K562 (cell line): ENCODE data around the gene PCSK1. TPM values are rescaled to one million over a fixed set of nuclear protein-coding genes. Genes with fewer than 3 reads are reported as not detected.

Experiments used
- ATAC-seq: fragments of 200-7000 bp; cut with Tn5 transposase; 3 replicates; pipeline ENCODE4 v1.9.1; 2020; ENCODE audit warnings: moderate library complexity
- BruUV-seq: library from RNA; stranded (reverse); fragments of 400-500 nt; replicated peaks from 2 replicates; lab custom pipeline; 2021; lab: Mats Ljungman, UMichigan
- CTCF ChIA-PET: fragments of 300-600 bp; formaldehyde crosslinking; extraction: SDS; loops from one replicate; lab custom pipeline; 2021; ENCODE audit warnings: low intra/inter-chr PET ratio; lab: Yijun Ruan, JAX
- POLR2A ChIA-PET: fragments of 300-600, 350-650 bp; sonication (Branson Sonifier 250); formaldehyde crosslinking; extraction: SDS; loops from one replicate; lab custom pipeline; 2021; ENCODE audit warnings: antibody characterized with exemption, inconsistent platforms; lab: Yijun Ruan, JAX
- DNase-seq, 4 experiments: peaks; one replicate each; pipeline versions ENCODE4 v3.0.0 to v3.0.0-alpha.2; 2011 to 2018; ENCODE audit warnings: low spot score in 3 of 4, mixed read lengths in 3 of 4; ENCODE audit errors: extremely low read depth in 1 of 4
- FAIRE-seq: peaks from 2 replicates; lab custom pipeline; 2011; peaks lifted over from hg19 to GRCh38; lab: Jason Lieb, UNC
- H2AFZ ChIP-seq: 2 replicates; pipeline ENCODE4 v1.6.0; 2011; ENCODE audit warnings: low read depth, low read length, control low read depth, inconsistent platforms
- H3K27ac ChIP-seq: fragments of 200-600 bp; 3 replicates; pipeline ENCODE4 v1.8.0; 2011; ENCODE audit warnings: low read depth, mild to moderate bottlenecking, control low read depth, inconsistent platforms, low read length, moderate library complexity, mixed read lengths; ENCODE audit errors: extremely low read depth
- H3K27me3 ChIP-seq, 2 experiments: fragments of 300-600 bp in 1 of 2; 2 replicates in 1 of 2; 3 replicates in 1 of 2; pipeline versions ENCODE4 v1.6.0 to v1.8.0; 2011; ENCODE audit warnings: inconsistent platforms in 2 of 2, low read length in 2 of 2, mild to moderate bottlenecking in 1 of 2, mixed read lengths in 1 of 2, moderate library complexity in 1 of 2; ENCODE audit not compliant: control insufficient read depth in 2 of 2, insufficient read depth in 2 of 2
- H3K36me3 ChIP-seq: fragments of 300-600 bp; 3 replicates; pipeline ENCODE4 v1.8.0; 2011; ENCODE audit warnings: mild to moderate bottlenecking, low read length, inconsistent platforms; ENCODE audit not compliant: control insufficient read depth, insufficient read depth
- H3K4me1 ChIP-seq, 2 experiments: fragments of 200-600 bp in 1 of 2; replicated peaks in 1 of 2; 2 replicates in 1 of 2; 3 replicates in 1 of 2; pipeline versions ENCODE4 v1.5.1 to v1.8.0; 2011; ENCODE audit warnings: inconsistent platforms in 2 of 2, low read length in 2 of 2, mild to moderate bottlenecking in 1 of 2, mixed read lengths in 1 of 2, moderate library complexity in 1 of 2; ENCODE audit not compliant: control insufficient read depth in 2 of 2, insufficient read depth in 2 of 2
- H3K4me2 ChIP-seq: 2 replicates; pipeline ENCODE4 v1.6.1; 2011; ENCODE audit warnings: low read length, control low read depth, inconsistent platforms, mixed read lengths; ENCODE audit not compliant: insufficient read depth
- H3K4me3 ChIP-seq: fragments of 200-600 bp; sonication (generic), shearing (Covaris generic); 2 replicates; pipeline ENCODE4 v1.5.1; 2016; ENCODE audit warnings: control low read depth, inconsistent platforms
- H3K79me2 ChIP-seq: fragments of 200-600 bp; 3 replicates; pipeline ENCODE4 v1.8.0; 2011; ENCODE audit warnings: low read length, inconsistent platforms; ENCODE audit not compliant: control insufficient read depth, insufficient read depth
- H3K9ac ChIP-seq, 2 experiments: 2 replicates each; pipeline versions ENCODE4 v1.6.0 to v1.6.1; 2011; ENCODE audit warnings: low read depth in 2 of 2, low read length in 2 of 2, control low read depth in 1 of 2, inconsistent platforms in 1 of 2, mild to moderate bottlenecking in 1 of 2, mixed read lengths in 1 of 2; ENCODE audit not compliant: insufficient read depth in 1 of 2
- H3K9me1 ChIP-seq: one replicate; pipeline ENCODE4 v1.6.0; 2011; ENCODE audit warnings: inconsistent platforms, mild to moderate bottlenecking, low read length, moderate library complexity; ENCODE audit not compliant: control insufficient read depth, insufficient read depth
- H3K9me3 ChIP-seq: replicated peaks from 2 replicates; pipeline ENCODE4 v1.5.1; 2011; ENCODE audit warnings: low read depth, low read length, inconsistent platforms; ENCODE audit not compliant: control insufficient read depth, insufficient read depth
- H4K20me1 ChIP-seq: replicated peaks from 2 replicates; pipeline ENCODE4 v1.6.1; 2011; ENCODE audit warnings: low read length, inconsistent platforms, mixed read lengths; ENCODE audit not compliant: control insufficient read depth, insufficient read depth
- ATF1 ChIP-seq, 2 experiments: fragments of 450-650 bp in 1 of 2; IDR thresholded peaks; 2 replicates each; pipeline ENCODE4 v1.6.1; 2016; ENCODE audit warnings: missing compliant biosample characterization in 1 of 2, missing genetic modification characterization in 1 of 2
- ATF3 ChIP-seq, 2 experiments: fragments of 450-650 bp in 1 of 2; sonication (generic) in 1 of 2; formaldehyde crosslinking in 1 of 2; IDR thresholded peaks in 1 of 2; conservative IDR thresholded peaks in 1 of 2; 2 replicates each; pipeline versions ENCODE4 v1.6.1 to v1.8.1; 2016 to 2023; ENCODE audit warnings: mild to moderate bottlenecking in 2 of 2, moderate library complexity in 2 of 2, inconsistent platforms in 1 of 2, missing genetic modification reagents in 1 of 2
- ATF7 ChIP-seq: fragments of 450-650 bp; IDR thresholded peaks from 2 replicates; pipeline ENCODE4 v1.7.1; 2014; ENCODE audit warnings: mild to moderate bottlenecking, moderate library complexity
- CREB1 ChIP-seq, 2 experiments: sonication (generic) in 1 of 2; formaldehyde crosslinking in 1 of 2; IDR thresholded peaks; 2 replicates each; pipeline versions ENCODE4 v1.6.1 to v1.8.0; 2012 to 2022; ENCODE audit warnings: inconsistent platforms in 1 of 2, mild to moderate bottlenecking in 1 of 2, missing genetic modification reagents in 1 of 2, moderate library complexity in 1 of 2
- CREM ChIP-seq: IDR thresholded peaks from 2 replicates; pipeline ENCODE4 v1.6.1; 2014; ENCODE audit warnings: antibody characterized with exemption, low read depth
- KDM4B ChIP-seq, 2 experiments: fragments of 450-650 bp in 1 of 2; sonication (generic) in 1 of 2; IDR thresholded peaks; 2 replicates each; pipeline ENCODE4 v1.6.1; 2016 to 2017; ENCODE audit warnings: borderline replicate concordance in 2 of 2, antibody characterized with exemption in 1 of 2, low read depth in 1 of 2, mild to moderate bottlenecking in 1 of 2
- MXD1 ChIP-seq: fragments of 250-450 bp; sonication (Bioruptor Pico); IDR thresholded peaks from 2 replicates; pipeline ENCODE4 v1.8.0; 2021; ENCODE audit warnings: borderline replicate concordance, mild to moderate bottlenecking, moderate library complexity; ENCODE audit not compliant: poor library complexity, severe bottlenecking
- POLR2AphosphoS5 ChIP-seq: IDR thresholded peaks from 2 replicates; pipeline ENCODE4 v1.6.1; 2011; ENCODE audit warnings: mild to moderate bottlenecking, low read depth, low read length, moderate library complexity; ENCODE audit not compliant: control insufficient read depth, insufficient read depth
- PTBP1 ChIP-seq: fragments of 200-400 bp; formaldehyde crosslinking; IDR thresholded peaks from 2 replicates; pipeline ENCODE4 v1.6.1; 2017; ENCODE audit warnings: low read depth, low read length
- PURB ChIP-seq: sonication (generic); formaldehyde crosslinking; IDR thresholded peaks from 2 replicates; pipeline ENCODE4 v1.9.0; 2021; ENCODE audit warnings: low read depth, mild to moderate bottlenecking, missing genetic modification reagents
- USF2 ChIP-seq: sonication (generic); formaldehyde crosslinking; IDR thresholded peaks from 2 replicates; pipeline ENCODE4 v1.5.0; 2020; ENCODE audit warnings: missing genetic modification reagents
- WGBS: fragments of 100-300 bp; shearing (Covaris generic); methylation state at CpG from one replicate; pipeline ENCODE4 v1.1.6; 2016; ENCODE audit warnings: low coverage, mixed read lengths; ENCODE audit not compliant: insufficient coverage; ENCODE audit errors: missing lambda C conversion rate; 5-methylcytosine and 5-hydroxymethylcytosine counted together
- in situ Hi-C: fragments of 300-500 bp; cut with MboI; formaldehyde crosslinking; loops from 4 replicates; pipeline ENCODE4 v1.15.0; 2018; ENCODE audit warnings: inconsistent platforms, mixed read lengths
- intact Hi-C: fragments of 100-400 bp; cut with micrococcal nuclease; formaldehyde crosslinking; loops from 2 replicates; pipeline ENCODE4 v1.14.2; 2022
- polyA plus RNA-seq, 8 experiments: library from polyadenylated mRNA; depleted of rRNA in 4 of 8; stranded (reverse) in 5 of 8; unstranded in 3 of 8; fragments of >200 nt; fragmentation: Nextera tagmentation in 2 of 8; fragmentation: Illumina TruSeq in 1 of 8; extraction: Ambion mirVana in 2 of 8; extraction: Trizol in 1 of 8; gene quantifications; 2 replicates each; pipeline versions ENCODE4 v1.2.1 to v1.2.3, GENCODE V29; 2011 to 2014; ENCODE audit warnings: inconsistent platforms in 1 of 8, missing spikeins in 1 of 8
- total RNA-seq, 7 experiments: library from RNA; depleted of rRNA in 6 of 7; stranded (reverse); fragments of >200 nt in 6 of 7; fragmentation: Illumina TruSeq in 2 of 7; extraction: Trizol in 2 of 7; gene quantifications; 2 replicates each; pipeline versions ENCODE4 v1.2.1 to v1.2.3, GENCODE V29; 2011 to 2021; ENCODE audit warnings: low replicate concordance in 1 of 7

PCSK1 gene
- total and polyA plus RNA-seq, 9 of the 15 experiments (the other 6 are each of a cell fraction or from before 2014, with no cell fraction given): not detected

GRCh38 chr5:96408210-96408777 is 24.8 kb downstream of the PCSK1 start:
- Histone ChIP-seq H2AFZ (no peak overlapping the region), H3K79me2 (no peaks in the 10 kb centered on the region), H3K27me3 (peaks cover 5 to 7% of the 10 kb centered on the region in 2 experiments; a peak in 1 of 5 replicates), H3K27ac (no peak overlapping the region), H3K4me3 (no peak overlapping the region), H3K36me3 (no peaks in the 10 kb centered on the region), H3K4me2 (no peak overlapping the region), H4K20me1 (no peaks in the 10 kb centered on the region; the same call in 1 of the 2 replicates), H3K4me1 (no peaks in the 10 kb centered on the region; a peak in 1 of 5 replicates), H3K9me1 (no peaks in the 10 kb centered on the region), H3K9ac (no peak overlapping the region), H3K9me3 (no peaks in the 10 kb centered on the region)
- intact Hi-C loops: no loop called here
- CTCF ChIA-PET: no interaction called here
- no peak for FAIRE-seq
- DNase-seq: peak in 1 of 4 experiments; percentile 9
- in situ Hi-C loops: no loop called here
- ATAC-seq: peak; percentile 49; the same call in 1 of the 3 replicates
- BruUV-seq: no TSS peak
- TF ChIP-seq ATF1 (CRISPR knock-in tag; IDR thresholded peaks at IDR 0.05) (no peak), ATF1 (tag; IDR thresholded peaks at IDR 0.05) (0 out of 2 replicates have a peak, but pooled peaks have one; percentile 25), ATF3 (IDR thresholded peaks at IDR 0.05) (peak; percentile 24; the same call in 1 of the 2 replicates), ATF3 (CRISPR knock-in tag; conservative IDR thresholded peaks at IDR 0.05) (no peak), KDM4B (IDR thresholded peaks at IDR 0.05; ENCODE audit: borderline replicate concordance in 2 of 2, low read depth in 1 of 2) (no peak), ATF7 (0 out of 2 replicates have a peak, but pooled peaks have one; percentile 13), PTBP1 (no peak), CREM (peak; percentile 75), USF2 (CRISPR knock-in tag) (peak; percentile 46; the same call in 1 of the 2 replicates), PURB (no peak), CREB1 (IDR thresholded peaks at IDR 0.05) (peak; percentile 49; the same call in 1 of the 2 replicates), CREB1 (CRISPR knock-in tag; IDR thresholded peaks at IDR 0.05) (no peak), POLR2AphosphoS5 (no peak), MXD1 (CRISPR knock-in tag) (no peak)
- POLR2A ChIA-PET: interaction anchor here (0.6 to 1.2 kb wide), 2 partner anchors 23 to 216 kb away, joined by 3 to 4 read pairs; no protein-coding TSS in a partner anchor
- 2% methylated on average over 13 of the region's 13 CpGs for WGBS
